Memory B cell (primary cell): ENCODE measurements around the gene OR52I1.

Experiments
- ATAC-seq: fragments of 150-1000 bp; cut with Tn5 transposase; 2 replicates; pipeline ENCODE4 v1.10.0; 2021; ENCODE audit warnings: low read depth, mild to moderate bottlenecking, moderate library complexity
- DNase-seq, 2 donors: peaks; one replicate each; pipeline ENCODE4 v3.0.0; 2022; ENCODE audit warnings: low spot score in 2 of 2
- H3K27ac Mint-ChIP-seq: one replicate; pipeline ENCODE4 v1.8.0; 2022; ENCODE audit warnings: mild to moderate bottlenecking, moderate library complexity, mixed read lengths
- H3K27me3 Mint-ChIP-seq: one replicate; pipeline ENCODE4 v1.8.0; 2022; ENCODE audit warnings: mixed read lengths
- H3K36me3 Mint-ChIP-seq: one replicate; pipeline ENCODE4 v1.8.0; 2022; ENCODE audit warnings: mild to moderate bottlenecking, mixed read lengths
- H3K4me1 Mint-ChIP-seq: one replicate; pipeline ENCODE4 v1.8.0; 2022; ENCODE audit warnings: mixed read lengths
- H3K4me3 Mint-ChIP-seq: one replicate; pipeline ENCODE4 v1.8.0; 2022; ENCODE audit warnings: mild to moderate bottlenecking, moderate library complexity, mixed read lengths
- H3K9me3 Mint-ChIP-seq: one replicate; pipeline ENCODE4 v1.8.0; 2022; ENCODE audit warnings: mixed read lengths

Gene OR52I1, protein sequence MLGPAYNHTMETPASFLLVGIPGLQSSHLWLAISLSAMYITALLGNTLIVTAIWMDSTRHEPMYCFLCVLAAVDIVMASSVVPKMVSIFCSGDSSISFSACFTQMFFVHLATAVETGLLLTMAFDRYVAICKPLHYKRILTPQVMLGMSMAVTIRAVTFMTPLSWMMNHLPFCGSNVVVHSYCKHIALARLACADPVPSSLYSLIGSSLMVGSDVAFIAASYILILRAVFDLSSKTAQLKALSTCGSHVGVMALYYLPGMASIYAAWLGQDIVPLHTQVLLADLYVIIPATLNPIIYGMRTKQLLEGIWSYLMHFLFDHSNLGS

DNA sequence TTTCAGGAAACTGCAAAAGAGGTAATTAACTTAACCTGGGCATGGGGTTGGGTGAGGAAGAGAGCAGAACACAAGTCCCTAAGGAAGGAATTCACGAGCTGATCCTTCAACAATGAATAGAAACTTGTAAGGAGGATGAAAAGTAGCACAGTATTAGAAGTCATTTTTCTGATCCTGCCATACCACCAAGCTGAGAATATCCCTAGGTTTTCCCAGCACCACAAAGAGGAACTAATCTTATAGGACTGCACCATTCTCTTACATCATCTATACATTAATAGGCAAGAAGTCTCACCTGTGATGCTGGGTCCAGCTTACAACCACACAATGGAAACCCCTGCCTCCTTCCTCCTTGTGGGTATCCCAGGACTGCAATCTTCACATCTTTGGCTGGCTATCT lies at the start of gene OR52I1:
OR52I1 (plus strand) TSS at position 301 of the 400 bp plus-strand sequence; CDS start at position 301, 0 bp downstream.
- H3K27me3 Mint-ChIP-seq = no peaks in the 10 kb centered on the region
- ATAC-seq = no peak
- H3K36me3 Mint-ChIP-seq = peaks cover 16% of the 10 kb centered on the region
- no peak within 1 kb of the TSS for H3K4me3 Mint-ChIP-seq
- no peaks in the 10 kb centered on the region for H3K4me1 Mint-ChIP-seq
- no peak within 1 kb of the TSS for H3K27ac Mint-ChIP-seq
- H3K9me3 Mint-ChIP-seq = no peaks in the 10 kb centered on the region
- no peak for DNase-seq

DNA sequence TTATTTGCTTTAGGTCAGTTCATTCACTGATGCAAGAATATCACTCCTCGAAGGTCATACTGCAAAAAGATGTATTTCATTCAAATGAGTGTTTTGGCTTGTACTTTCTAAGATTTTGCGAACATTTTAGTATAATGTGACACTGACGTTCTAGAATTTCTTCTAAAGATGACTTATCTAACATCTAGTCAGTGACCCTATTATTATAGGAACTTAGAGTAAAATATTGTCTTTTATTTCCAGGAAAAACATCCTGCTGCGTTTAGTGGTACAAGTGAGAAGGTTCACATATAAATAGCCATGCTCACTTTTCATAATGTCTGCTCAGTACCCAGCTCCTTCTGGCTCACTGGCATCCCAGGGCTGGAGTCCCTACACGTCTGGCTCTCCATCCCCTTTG lies 48.9 kb upstream of the OR52I1 start, which contains the start of gene OR52M1:
OR52M1 (plus strand) TSS at position 301 of the 400 bp plus-strand sequence; CDS start at position 301, 0 bp downstream.
- Mint-ChIP-seq H3K4me1 (no peaks in the 10 kb centered on the region), H3K9me3 (peaks cover 3% of the 10 kb centered on the region), H3K36me3 (no peaks in the 10 kb centered on the region), H3K27ac (no peak within 1 kb of the TSS), H3K27me3 (peaks cover 7% of the 10 kb centered on the region), H3K4me3 (no peak within 1 kb of the TSS)
- DNase-seq (no peak), ATAC-seq (no peak)

DNA sequence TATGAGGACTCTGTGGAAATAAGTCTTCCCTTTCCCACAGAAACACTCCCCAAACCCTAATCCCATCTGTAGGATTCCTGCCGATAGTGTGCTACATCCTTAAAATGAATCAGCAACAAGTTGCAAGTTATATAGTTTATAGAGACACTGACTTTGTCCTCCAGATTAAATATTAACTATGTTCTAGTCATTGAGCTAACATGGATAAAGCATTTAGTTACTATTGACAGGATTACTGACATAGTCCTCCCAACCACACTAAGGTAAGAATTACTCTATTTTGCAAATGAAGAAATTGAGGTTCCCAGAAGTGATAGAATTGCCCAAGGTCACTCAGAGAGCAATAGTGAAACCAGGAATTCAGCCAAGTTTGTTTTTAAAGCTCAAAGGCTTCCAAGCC lies 47.0 kb upstream of the OR52I1 start:
- no peak for DNase-seq
- Mint-ChIP-seq H3K27me3 (peaks cover 8% of the 10 kb centered on the region), H3K4me3 (no peak overlapping the region), H3K36me3 (no peaks in the 10 kb centered on the region), H3K27ac (no peak overlapping the region), H3K9me3 (peaks cover 7% of the 10 kb centered on the region), H3K4me1 (no peaks in the 10 kb centered on the region)
- no peak for ATAC-seq

DNA sequence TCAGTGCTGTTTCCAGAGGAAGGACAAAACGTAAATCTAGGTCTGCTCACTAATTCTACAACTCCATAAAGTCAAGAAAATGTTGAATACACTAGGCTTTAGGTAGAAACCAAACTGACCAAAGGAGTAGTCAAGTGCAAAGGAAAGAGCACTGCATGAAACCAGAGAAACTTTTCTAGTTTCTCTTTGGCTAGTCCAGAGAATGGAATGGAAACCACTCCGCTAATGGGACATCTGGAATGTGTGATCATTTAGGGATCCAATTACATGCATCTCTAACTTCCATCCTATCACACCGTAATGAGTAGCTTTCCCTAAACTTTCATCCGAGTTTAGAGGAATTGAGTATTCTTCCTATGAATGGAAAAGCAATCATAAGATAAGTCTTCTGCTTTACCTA lies 46.4 kb upstream of the OR52I1 start:
- no peaks in the 10 kb centered on the region for H3K4me1 Mint-ChIP-seq
- no peak overlapping the region for H3K4me3 Mint-ChIP-seq
- peaks cover 8% of the 10 kb centered on the region for H3K27me3 Mint-ChIP-seq
- no peak overlapping the region for H3K27ac Mint-ChIP-seq
- no peaks in the 10 kb centered on the region for H3K36me3 Mint-ChIP-seq
- DNase-seq = no peak
- H3K9me3 Mint-ChIP-seq = peaks cover 7% of the 10 kb centered on the region
- no peak for ATAC-seq

DNA sequence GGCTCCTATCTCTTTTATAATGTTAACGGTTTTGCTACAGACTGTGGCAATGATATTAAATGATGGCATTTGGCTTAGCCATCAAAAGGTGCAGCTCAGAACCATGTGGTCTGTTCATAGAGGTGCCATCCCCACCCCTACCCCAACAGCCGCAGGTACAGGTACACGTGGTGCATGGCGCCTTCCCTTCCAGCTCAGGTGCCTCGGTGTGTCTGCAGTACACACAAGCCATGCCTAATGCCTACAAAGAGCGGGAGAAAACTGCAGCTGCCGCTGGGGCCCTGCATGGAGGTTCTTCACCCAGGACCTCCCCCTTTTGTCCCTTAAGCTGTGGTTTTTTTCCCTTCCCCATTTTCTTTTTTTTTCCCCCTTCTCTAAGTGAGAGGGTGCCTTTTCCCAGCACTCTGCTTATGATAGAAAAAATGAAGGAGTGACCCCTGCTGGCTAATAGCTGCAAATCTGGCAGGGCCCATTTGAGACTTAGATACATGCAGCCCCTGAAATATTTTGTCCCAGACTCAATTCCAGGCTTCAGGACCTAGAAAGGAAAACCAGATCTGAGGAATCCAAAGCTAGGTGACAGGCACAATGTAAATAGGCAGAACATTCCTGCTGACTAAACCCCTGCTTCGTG lies 42.4 kb upstream of the OR52I1 start:
- ATAC-seq (no peak), DNase-seq (no peak)
- Mint-ChIP-seq H3K4me1 (no peaks in the 10 kb centered on the region), H3K27ac (no peak overlapping the region), H3K27me3 (peaks cover 19% of the 10 kb centered on the region), H3K9me3 (peaks cover 10% of the 10 kb centered on the region), H3K4me3 (no peak overlapping the region), H3K36me3 (no peaks in the 10 kb centered on the region)

DNA sequence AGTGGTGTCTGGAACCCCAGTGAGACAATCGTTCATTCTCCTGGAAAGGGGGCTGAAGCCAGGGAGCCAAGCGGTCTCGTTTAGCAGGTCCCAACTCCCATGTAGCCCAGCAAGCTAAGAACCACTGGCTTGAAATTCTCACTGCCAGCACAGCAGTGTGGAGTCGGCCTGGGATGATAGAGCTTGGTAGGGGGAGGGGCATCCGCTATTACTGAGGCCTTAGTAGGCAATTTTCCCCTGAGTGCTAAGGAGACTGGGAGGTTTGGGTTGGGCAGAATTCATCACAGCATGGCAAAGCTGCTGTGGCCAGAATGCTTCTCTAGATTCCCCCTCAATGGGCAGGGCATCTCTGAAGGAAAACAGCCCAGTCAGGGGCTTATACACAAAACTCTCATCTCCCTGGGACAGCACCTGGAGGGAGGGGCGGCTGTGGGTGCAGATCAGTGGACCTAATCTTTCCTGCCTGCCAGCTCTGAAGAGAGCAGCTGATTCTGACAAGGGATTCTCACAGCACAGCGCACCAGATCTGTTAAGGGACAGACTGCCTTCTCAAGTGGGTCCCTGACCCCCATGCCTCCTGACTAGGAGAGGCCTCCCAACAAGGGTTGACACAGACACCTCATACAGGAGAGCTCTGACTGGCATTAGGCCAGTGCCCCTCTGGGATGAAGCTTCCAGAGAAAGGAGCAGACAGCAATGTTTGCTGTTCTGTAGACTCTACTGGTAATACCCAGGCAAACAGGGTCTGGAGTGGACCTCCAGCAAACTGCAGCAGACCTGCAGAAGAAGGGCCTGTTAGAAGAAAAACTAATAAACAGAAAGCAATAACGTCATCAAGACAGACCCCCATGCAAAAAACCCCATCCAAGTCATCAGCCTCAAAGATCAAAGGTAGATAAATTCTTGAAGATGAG lies 34.1 kb upstream of the OR52I1 start:
- H3K4me3 Mint-ChIP-seq = no peak overlapping the region

DNA sequence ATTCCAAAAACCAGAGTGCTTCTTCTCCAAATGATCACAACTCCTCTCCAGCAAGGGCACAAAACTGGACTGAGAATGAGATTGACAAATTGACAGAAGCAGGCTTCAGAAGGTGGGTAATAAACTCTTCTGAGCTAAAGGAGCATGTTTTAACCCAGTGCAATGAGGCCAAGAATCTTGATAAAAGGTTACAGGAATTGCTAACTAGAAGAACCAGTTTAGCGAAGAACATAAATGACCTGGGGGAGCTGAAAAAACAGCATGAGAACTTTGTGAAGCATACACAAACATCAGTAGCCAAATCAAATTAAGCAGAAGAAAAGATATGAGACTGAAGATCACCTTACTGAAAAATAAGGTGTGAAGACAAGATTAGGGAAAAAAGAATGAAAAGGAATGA lies 33.4 kb upstream of the OR52I1 start:
- H3K4me3 Mint-ChIP-seq = no peak overlapping the region
- DNase-seq = no peak
- no peaks in the 10 kb centered on the region for H3K36me3 Mint-ChIP-seq
- peaks cover 22% of the 10 kb centered on the region for H3K27me3 Mint-ChIP-seq
- H3K27ac Mint-ChIP-seq = no peak overlapping the region
- peaks cover 10% of the 10 kb centered on the region for H3K9me3 Mint-ChIP-seq
- ATAC-seq = no peak
- H3K4me1 Mint-ChIP-seq = no peaks in the 10 kb centered on the region

More for the DNA sequence above, 34.1 kb upstream of the OR52I1 start:
- no peaks in the 10 kb centered on the region for H3K4me1 Mint-ChIP-seq
- H3K27ac Mint-ChIP-seq = no peak overlapping the region
- ATAC-seq (no peak), DNase-seq (no peak)
- peaks cover 22% of the 10 kb centered on the region for H3K27me3 Mint-ChIP-seq
- H3K36me3 Mint-ChIP-seq = no peaks in the 10 kb centered on the region
- peaks cover 10% of the 10 kb centered on the region for H3K9me3 Mint-ChIP-seq

DNA sequence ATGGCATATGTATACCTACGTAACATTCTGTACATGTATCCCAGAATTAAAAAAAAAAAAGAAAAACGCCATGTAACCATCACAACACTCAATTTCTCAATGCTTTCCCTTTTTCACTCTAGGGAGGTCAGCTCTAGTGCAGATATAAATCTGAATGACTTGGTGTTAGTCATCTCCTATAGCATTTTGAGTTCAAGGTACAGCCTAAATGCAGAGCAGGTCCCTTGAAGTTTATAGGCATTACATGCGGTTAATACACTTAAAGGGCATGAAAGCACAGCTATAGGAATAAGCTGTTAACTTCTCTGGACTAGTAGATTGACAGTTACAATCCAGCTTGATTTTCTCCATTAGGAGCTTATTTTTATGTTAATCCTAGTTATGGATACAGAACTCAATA lies 28.5 kb upstream of the OR52I1 start:
- Mint-ChIP-seq H3K4me1 (no peaks in the 10 kb centered on the region), H3K36me3 (no peaks in the 10 kb centered on the region), H3K27me3 (peaks cover 12% of the 10 kb centered on the region), H3K9me3 (peaks cover 10% of the 10 kb centered on the region), H3K4me3 (no peak overlapping the region), H3K27ac (no peak overlapping the region)
- no peak for DNase-seq
- ATAC-seq = no peak

DNA sequence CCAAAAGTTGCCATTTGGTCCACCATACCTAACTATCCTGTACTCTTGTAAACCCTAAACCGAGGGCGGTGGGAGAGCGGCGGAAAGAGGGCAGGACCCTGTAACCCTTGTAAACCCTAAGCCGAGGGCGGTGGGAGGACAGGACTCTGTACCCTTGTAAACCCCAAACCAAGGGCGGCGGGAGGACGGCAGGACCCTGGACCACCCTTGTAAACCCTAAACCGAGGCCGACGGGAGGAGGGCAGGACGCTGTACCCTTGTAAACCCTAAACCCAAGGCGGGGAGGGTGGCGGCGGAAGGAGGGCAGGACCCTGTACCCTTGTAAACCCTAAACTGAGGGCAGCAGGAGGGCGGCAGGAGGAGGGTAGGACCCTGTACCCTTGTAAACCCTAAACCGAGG lies 24.8 kb upstream of the OR52I1 start:
- Mint-ChIP-seq H3K36me3 (no peaks in the 10 kb centered on the region), H3K4me1 (no peaks in the 10 kb centered on the region), H3K4me3 (no peak overlapping the region), H3K27ac (no peak overlapping the region), H3K27me3 (peaks cover 2% of the 10 kb centered on the region), H3K9me3 (peaks cover 4% of the 10 kb centered on the region)
- ATAC-seq (no peak), DNase-seq (no peak)

DNA sequence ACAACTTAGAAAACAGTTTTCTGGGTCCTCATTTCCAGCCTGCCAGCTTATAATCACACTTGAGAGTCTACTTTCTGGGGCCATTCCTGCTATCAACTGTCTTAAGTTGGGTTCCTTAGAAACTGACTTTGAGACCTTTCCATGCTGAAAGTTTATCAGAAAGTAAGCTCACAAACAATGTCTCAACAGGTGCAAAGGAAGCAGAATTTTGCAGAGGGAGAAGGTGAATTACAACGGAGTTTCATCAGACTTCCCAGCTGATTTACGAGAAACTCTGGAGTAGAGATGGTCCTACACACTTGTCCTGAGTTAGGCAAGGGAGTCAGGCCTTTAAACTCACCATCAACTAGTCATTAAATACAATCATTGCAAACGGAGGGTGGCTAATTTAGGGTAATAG lies 17.0 kb upstream of the OR52I1 start:
- Mint-ChIP-seq H3K27ac (no peak overlapping the region), H3K4me3 (no peak overlapping the region), H3K4me1 (no peaks in the 10 kb centered on the region), H3K9me3 (no peaks in the 10 kb centered on the region), H3K27me3 (peaks cover 16% of the 10 kb centered on the region), H3K36me3 (no peaks in the 10 kb centered on the region)
- ATAC-seq (no peak), DNase-seq (no peak)

DNA sequence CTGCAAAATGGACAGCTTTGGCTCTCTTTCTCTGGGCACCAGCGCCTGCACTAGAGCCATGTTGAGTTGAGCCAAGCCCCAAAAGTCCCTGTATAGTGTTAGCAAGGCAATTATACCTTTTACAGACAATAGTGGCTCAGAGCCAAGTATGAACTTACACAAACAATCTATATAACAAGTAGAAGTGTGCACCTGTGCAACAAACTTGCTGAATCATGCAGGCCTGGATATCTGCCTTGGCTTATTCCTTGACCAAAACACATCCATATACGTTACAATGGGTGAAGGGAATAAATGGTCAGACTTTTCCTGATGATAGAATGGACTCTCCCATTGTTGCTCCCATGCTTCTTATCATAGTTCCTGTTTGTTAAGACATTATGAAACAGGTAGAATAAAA lies 16.1 kb upstream of the OR52I1 start:
- no peaks in the 10 kb centered on the region for H3K9me3 Mint-ChIP-seq
- peaks cover 18% of the 10 kb centered on the region for H3K27me3 Mint-ChIP-seq
- H3K36me3 Mint-ChIP-seq = no peaks in the 10 kb centered on the region
- ATAC-seq = no peak
- H3K4me3 Mint-ChIP-seq = no peak overlapping the region
- no peak overlapping the region for H3K27ac Mint-ChIP-seq
- no peaks in the 10 kb centered on the region for H3K4me1 Mint-ChIP-seq
- no peak for DNase-seq

DNA sequence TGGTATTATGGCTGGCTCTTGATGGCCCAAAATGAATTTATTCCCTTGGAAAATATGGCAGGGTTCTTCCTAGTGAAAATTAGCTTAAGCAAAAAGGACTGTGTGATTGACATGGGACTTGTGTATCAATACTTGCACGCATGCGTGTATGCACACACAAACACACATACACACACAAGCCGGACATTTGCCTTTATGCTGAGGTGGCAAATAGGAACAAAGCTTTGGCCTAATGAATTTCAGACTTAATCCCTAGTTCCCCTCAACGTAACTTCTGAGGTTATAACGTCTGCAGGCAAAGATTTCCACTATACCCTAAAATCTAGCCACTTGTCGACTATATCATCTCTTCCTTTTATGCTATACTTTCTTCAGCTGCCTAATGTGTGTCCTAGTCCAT lies 15.2 kb upstream of the OR52I1 start:
- no peak for DNase-seq
- H3K4me3 Mint-ChIP-seq = no peak overlapping the region
- no peaks in the 10 kb centered on the region for H3K36me3 Mint-ChIP-seq
- H3K27ac Mint-ChIP-seq = no peak overlapping the region
- H3K9me3 Mint-ChIP-seq = no peaks in the 10 kb centered on the region
- peaks cover 20% of the 10 kb centered on the region for H3K27me3 Mint-ChIP-seq
- ATAC-seq = no peak
- H3K4me1 Mint-ChIP-seq = no peaks in the 10 kb centered on the region

DNA sequence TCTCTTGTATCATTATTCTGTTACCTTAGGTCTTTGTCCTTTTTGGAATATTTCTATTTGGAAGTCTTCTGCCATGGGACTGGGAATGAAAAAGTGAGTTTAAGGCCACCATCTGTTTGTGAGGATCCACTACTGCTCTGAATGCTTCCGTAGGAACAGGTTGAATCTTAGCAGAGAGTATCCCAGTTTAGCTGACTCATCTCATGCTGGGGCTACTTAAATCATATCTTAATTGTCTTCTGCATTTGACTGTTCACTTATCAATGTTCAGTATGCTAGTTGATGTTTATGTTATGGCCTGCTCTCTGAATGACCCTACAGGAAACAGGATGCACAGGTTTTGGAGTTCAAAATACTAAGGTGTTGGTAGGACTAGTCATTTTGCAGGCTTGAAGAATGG lies 13.7 kb upstream of the OR52I1 start:
- no peak for ATAC-seq
- H3K27ac Mint-ChIP-seq = no peak overlapping the region
- peaks cover 15% of the 10 kb centered on the region for H3K27me3 Mint-ChIP-seq
- H3K4me3 Mint-ChIP-seq = no peak overlapping the region
- no peaks in the 10 kb centered on the region for H3K36me3 Mint-ChIP-seq
- no peaks in the 10 kb centered on the region for H3K9me3 Mint-ChIP-seq
- DNase-seq = no peak
- no peaks in the 10 kb centered on the region for H3K4me1 Mint-ChIP-seq

DNA sequence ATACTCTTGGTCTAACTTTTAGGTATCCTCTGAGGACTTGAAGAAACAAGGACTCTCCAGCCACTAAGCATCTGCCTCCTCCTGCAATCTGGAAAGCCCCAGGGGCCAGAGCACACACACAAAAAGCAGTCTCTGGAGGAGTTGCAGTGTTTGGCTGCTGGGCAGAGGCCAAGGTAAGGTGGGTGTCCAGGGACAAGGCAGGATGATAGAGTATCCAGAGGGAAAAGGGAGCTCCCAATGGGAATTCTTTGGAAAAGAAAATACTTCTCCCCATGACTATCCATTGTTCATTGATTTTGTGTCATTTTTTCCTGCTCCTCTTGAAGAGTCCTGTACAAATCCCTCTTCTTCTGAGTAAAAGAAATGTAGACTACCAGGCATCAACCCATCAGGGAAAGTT lies 12.4 kb upstream of the OR52I1 start, which contains the start of gene OR52I2:
OR52I2 (plus strand) TSS at position 301 of the 400 bp plus-strand sequence.
- Mint-ChIP-seq H3K4me1 (no peaks in the 10 kb centered on the region), H3K4me3 (no peak within 1 kb of the TSS), H3K27me3 (peaks cover 13% of the 10 kb centered on the region), H3K36me3 (no peaks in the 10 kb centered on the region), H3K27ac (no peak within 1 kb of the TSS), H3K9me3 (no peaks in the 10 kb centered on the region)
- no peak for ATAC-seq
- DNase-seq = no peak
